CD4-positive, alpha-beta T cell treated with Interleukin-12 subunit alpha and Interleukin-12 subunit beta, for 1 hour (primary cell): ENCODE results near the gene BRMS1L.
"Not testable (repeated sequence)": the region's sequence is repeated elsewhere in the genome, so short reads cannot be mapped to it uniquely, and the experiment has no call there.

Source experiments
- DNase-seq: peaks from one replicate; pipeline ENCODE4 v3.0.0-alpha.2; 2020

The BRMS1L gene

DNA sequence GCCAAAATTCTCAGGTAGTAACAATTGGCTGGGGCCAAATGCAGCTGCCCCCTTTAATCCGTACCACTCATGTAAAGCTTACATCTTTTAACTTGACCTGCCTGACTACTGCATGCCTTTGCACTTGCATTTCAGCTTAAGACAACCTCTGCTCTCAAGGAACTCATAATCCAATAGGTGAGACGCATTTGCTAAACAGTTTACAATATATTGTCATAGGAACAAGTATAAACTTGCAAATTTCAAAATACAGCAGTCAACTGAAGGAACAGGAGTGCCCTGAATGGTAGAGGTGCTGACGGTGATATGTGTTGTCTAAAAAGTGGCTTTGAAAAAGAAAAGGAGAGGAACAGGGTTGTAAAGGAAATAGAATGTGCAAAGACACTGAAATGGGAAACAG lies 3.6 kb upstream of the BRMS1L start:
- no peak for DNase-seq

GRCh38 chr14:35824446-35825165 lies 1.5 kb upstream of the BRMS1L start:
- DNase-seq = not testable (repeated sequence)

DNA sequence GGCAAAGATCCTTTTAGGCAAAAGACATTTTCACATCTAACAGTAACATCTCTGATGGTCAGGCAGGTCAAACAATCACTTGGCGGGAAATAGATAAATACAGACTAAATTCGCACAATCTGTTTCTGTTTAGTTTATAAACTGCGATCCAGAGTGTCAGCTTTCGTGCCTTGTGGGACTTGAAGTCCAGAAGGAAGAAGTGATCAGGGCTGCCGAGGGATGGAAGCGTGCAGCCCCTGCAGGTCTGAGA lies 245 bp upstream of the BRMS1L start:
- no peak for DNase-seq

DNA sequence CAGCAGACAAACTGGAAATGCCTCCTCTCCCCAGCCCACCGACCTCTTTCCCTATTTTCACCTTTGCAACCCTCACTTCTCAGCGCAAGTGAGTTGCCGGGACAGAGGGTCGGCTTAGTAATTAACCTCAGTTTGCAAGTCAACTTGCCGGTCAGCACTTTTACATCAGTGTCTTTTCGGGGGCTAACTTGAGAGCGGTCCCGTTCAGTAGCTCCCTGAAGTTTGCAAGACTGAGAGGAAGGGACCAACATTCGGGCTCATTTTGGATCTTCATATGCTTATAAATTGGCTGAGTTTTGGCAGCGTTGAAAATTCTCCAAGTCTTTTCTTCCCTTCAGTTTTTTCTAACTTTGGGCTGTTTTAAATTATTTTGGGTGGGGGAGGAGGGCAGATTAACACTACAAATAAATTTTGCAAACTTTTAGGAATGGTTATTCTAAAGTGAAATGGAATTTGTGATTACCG lies 846 bp downstream of the BRMS1L start:
- DNase-seq = no peak

DNA sequence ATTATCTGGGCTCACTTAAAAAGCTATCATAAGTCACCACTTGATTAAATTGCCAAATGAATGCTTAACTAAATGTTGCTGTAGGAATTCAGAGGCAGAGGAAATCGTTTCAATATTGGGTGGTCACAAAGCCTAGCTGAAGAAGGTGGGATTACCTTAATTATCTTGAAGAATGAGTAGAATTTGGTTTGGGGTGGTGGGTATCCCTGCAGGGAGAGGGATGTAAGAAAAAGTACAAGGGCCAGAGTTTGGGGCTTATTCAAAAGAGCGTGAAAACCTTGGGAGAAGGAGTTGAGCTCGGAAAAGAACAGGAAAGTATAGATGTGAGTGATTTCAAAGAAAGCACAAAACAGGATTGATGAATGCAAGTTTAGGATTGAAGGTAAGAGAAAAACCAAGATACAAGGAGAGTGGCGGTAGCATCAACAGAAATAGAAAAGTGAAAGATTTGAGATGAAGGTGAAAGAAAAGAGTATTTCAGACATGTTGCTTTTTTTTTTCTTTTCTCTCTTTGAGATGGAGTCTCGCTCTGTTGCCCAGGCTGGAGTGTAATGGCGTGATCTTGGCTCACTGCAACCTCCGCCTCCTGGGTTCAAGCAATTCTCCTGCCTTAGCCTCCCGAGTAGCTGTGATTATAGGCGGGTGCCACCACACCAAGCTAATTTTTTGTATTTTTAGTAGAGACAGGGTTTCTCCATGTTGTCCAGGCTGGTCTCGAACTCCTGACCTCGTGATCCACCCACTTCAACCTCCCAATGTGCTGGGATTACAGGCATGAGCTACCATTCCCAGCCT lies 1.7 kb downstream of the BRMS1L start:
- DNase-seq = no peak

- no peak for DNase-seq
Observed at GRCh38 chr14:35829449-35829848, 3.3 kb downstream of the BRMS1L start.

DNA sequence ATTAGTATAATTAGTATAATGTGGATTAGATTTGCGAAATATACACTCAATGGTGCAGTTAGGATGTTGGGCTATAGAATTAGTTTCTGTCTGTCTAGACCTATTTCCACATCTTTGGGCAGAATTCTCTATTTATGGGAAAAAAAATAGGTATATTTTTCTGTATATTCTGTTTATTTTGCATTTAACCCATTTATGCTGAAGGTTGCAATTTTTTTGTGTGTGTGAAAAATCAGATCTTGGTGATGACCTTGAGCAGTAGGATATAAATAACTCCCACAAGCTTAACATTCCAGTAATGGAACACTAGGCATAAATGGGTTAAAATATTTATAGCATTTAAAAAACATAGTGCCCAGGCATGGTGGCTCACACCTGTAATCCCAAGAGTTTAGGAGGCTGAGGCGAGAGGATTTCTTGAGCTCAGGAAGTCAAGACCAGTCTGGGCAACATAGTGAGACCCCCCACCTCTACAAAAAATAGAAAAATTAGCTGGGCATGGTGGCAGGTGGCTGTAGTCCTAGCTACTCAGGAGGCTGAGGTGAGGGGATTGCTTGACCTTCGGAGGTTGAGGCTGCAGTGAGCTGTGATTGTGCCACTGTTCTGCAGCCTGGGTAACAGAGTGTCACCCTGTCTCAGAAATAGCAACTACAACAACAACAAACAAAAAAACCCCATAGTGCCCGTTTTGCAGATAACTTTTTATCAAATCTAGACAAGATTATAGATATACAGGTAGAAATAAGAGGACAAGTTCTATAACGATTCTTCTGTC lies 9.3 kb downstream of the BRMS1L start:
- DNase-seq = no peak

DNA sequence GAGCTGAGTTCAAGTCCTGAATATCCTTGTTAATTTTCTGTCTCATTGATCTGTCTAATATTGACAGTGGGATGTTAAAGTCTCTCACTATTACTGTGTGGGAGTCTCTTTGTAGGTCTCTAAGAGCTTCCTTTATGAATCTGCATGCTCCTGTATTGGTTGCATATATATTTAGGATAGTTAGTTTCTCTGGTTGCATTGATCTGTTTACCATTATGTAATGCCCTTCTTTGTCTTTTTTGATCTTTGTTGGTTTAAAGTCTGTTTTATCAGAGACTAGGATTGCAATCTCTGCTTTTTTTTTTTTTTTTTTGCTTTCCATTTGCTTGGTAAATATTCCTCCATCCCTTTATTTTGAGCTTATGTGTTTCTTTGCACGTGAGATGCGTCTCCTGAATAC lies 15.6 kb downstream of the BRMS1L start:
- DNase-seq = not testable (repeated sequence)

DNA sequence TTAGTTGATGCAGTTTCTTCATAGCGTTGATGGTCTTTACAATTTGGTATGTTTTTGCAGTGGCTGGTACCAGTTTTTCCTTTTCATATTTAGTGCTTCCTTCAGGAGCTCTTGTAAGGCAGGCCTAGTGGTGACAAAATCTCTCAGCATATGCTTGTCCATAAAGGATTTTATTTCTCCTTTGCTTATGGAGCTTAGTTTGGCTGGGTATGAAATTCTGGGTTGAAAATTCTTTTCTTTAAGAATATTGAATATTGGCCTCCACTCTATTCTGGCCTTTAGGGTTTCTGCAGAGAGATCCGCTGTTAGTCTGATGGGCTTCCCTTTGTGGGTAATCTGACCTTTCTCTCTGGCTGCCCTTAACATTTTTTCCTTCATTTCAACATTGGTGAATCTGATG lies 16.1 kb downstream of the BRMS1L start:
- DNase-seq = not testable (repeated sequence)

GRCh38 chr14:35844494-35844893 lies 18.4 kb downstream of the BRMS1L start:
- DNase-seq = no peak

GRCh38 chr14:35847636-35848035 lies 21.5 kb downstream of the BRMS1L start:
- DNase-seq = no peak

DNA sequence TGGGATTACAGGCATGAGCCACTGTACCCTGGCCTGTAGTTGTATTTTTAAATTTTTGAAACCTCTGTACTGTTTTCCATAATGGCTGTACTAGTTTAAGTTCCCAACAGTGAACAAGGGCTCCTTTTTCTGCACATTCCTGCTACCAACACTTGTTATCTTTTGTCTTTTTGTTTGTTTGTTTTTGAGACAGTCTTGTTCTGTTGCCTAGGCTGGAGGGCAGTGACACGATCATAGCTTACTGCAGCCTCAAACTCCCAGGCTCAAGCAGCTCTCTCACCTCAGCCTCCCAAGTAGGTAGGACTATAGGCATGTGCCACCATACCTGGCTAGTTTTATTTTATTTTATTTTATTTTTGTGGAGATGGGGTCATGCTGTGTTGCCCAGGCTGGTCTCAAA lies 23.0 kb downstream of the BRMS1L start:
- DNase-seq = no peak

- no peak for DNase-seq
Observed at GRCh38 chr14:35851823-35852222, 25.7 kb downstream of the BRMS1L start.

- DNase-seq = no peak
Observed at GRCh38 chr14:35853225-35853624, 27.1 kb downstream of the BRMS1L start.

DNA sequence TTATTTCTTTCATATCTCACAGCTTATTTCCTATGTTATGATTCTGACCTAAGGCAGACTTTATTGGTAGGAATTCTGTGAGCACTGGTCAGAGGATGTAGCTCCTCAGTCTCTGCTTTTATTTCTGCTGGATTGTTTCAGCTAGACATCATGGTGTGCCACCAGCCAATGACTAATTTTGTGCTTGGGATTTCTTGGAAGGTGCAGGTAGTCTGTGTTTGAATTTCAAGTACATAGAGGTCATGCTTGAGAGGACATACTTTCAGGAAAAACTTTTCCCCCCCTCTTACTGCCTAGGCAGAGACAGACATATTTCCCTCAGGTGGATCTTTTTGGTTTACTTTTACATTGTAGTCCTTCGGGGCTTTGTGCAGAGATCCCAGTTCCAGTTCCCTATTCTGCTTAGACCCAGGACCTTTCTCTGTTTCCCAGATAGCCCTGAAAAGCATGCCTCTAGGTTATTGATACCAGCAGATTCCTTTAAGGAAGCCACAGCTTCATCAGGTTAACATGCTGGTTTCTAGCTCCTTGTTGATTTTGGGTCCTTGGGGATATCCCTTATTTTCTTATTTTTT lies 28.6 kb downstream of the BRMS1L start:
- DNase-seq = no peak

DNA sequence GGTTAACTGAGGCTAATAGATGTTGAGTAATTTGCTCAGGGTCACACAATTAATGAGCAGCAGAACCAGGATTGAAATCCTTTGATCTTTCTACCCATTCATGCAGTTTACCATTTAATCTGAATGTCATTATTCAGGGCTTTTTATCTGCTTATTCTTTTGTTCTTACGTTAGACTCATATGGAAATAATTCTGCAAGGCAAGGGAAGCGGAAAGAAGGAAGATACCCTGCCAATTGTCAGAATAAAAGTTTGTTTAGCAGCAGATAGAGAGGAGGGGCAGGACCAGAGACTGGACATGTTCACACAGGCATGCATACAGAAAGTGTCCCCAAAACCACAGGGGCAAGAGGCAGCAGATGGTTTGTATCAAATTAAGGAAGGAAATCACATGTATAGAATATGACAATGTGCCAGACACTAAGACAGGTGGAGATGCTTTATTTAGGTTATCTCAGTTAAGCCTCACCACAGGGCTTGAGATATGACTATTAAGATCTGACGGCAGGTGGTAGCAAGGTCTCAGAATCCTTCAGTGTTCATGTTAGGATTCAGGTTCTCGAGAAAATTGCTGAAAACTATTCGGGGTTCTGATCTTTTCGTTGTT lies 29.8 kb downstream of the BRMS1L start:
- DNase-seq = no peak

DNA sequence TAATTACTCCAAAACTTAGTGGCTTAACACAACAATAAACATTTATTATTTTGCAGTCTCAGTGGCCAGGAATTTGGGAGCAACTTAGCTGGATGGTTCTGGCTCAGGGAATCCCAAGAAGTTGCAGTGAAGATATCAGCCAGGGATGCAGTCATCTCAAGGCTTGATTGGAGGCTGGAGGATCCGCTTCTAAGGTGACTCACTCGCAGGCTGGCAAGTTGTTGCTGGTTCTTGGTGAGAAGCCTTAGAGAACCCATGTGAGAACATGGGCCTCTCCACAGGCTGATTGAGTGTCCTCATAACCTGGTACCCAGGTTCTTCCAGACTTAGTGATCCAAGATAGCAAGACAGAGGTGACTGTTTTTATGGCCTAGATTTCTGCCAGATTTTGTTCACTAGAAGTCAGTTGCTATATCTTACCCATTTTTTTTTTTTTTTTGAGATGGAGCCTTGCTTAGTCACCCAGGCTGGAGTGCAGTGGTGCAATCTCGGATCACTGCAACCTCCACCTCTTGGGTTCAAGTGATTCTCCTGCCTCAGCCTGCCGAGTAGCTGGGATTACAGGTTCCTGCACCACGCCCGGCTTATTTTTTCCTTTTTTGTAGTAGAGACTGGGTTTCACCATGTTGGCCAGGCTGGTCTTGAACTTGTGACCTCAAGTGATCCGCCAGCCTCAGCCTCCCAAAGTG lies 32.5 kb downstream of the BRMS1L start:
- DNase-seq = no peak

DNA sequence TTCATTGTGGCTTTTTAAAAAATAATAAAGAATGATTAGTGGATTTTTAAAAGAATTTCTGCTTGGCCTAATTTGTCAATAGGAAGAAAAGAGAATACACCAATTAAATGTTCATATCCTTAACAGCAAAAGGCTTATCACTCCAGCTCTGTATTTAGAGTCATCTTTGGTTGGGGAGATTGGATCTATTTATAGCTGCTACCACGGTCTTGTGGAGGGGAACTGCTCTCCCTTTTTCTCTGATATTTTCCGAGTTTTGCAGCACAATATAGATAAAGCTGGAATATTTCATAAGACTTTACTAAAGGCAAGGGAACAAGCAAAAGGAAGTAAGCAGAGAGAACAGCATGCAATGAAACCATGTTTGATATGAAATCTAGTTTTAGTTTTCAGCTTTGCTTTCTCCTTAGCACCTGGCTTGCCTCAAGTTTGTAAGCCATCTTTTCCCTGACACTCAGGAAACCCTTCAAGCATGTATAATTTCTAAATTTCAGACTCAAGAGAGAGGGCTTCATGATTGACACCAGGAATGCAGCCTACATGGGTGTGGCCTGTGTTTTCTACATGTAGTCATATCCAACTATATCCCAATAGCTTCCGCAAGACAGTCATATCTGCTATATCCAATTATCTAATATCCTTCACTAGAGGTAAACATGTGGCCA lies 35.2 kb downstream of the BRMS1L start:
- DNase-seq = no peak

GRCh38 chr14:35865611-35866324 lies 39.6 kb downstream of the BRMS1L start:
- DNase-seq = no peak

- no peak for DNase-seq
Observed at GRCh38 chr14:35866595-35867279, 40.6 kb downstream of the BRMS1L start.

DNA sequence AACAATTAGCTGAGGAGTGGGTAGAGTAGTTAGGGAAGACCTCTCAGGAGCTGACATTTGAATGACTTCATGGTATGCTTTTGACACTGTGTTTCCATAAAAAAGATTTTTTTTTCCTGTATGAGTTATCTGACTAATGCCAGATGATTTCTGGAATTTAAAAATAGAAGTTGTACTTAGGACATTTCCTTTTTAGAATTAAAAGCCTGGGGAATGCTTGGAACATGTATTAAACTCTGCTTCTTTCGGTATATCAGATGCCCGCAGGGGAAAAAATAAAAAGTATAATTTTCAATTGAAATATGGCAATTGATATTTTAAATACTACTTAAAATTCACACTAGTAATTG lies 41.1 kb downstream of the BRMS1L start:
- no peak for DNase-seq
